ENCODE measurements around the gene TRAIP.
"Not testable (repeated sequence)": the region's sequence is repeated elsewhere in the genome, so short reads cannot be mapped to it uniquely, and the experiment has no call there.

The TRAIP gene, protein sequence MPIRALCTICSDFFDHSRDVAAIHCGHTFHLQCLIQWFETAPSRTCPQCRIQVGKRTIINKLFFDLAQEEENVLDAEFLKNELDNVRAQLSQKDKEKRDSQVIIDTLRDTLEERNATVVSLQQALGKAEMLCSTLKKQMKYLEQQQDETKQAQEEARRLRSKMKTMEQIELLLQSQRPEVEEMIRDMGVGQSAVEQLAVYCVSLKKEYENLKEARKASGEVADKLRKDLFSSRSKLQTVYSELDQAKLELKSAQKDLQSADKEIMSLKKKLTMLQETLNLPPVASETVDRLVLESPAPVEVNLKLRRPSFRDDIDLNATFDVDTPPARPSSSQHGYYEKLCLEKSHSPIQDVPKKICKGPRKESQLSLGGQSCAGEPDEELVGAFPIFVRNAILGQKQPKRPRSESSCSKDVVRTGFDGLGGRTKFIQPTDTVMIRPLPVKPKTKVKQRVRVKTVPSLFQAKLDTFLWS

DNA sequence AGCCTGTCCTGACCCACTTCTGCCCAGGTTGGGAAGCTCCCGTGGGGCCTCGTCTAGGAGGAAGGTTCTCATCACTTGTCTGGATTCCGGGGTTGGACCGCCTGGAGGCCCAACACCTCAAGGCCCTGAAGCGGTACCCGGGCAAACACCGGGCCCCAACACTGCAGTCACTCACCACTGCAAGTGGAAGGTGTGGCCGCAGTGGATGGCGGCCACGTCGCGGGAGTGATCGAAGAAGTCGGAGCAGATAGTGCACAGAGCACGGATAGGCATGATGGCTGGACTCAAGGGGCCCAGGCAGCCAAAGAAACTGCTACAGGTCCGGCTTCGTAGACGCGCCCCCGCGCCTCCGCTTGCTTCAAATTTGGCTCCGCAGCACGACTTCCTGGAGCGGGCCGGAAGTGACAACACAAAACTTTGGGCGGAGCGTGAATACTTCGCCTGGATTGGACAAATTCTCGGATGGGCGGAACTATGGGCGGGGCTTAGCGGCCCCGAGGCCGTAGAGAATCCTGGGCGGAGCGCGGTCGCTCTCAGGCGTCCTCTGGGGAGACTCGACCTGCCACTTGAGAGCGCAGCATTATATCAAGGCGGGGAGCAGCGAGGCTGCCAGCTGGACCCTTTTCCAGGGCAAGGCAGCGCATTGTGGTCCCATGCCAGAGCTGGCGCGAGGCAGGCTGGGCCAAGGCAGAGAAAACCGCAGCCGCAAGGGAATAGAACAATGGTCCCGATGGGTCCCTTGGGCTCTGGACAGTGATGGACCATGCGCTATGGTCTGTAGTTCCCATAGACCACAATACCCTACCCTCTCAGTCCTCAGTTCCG lies at the start of gene TRAIP:
Gene TRAIP (minus strand): TSS at position 384 of the 825 bp plus-strand sequence. CDS start 111 bp downstream, at position 273.
- peak; percentile 85 for DNase-seq (ENCODE audit: low read depth)

DNA sequence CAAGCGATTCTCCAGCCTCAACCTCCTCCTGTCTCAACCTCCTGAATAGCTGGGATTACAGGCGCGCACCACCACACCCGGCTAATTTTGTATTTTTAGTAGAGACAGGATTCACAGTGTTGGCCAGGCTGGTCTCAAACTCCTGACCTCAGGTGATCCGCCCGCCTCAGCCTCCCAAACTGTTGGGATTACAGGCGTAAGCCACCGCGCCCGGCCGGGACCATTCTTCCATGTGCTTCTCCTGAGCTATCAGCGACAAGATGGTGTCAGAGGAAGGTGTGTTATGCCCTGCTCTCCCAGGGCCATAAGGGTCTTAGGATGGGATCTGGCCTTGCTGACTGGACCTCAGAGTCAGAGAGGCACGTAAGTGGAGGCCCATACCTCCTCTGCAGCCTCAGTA lies 48.1 kb upstream of the TRAIP start:
- DNase-seq (ENCODE audit: low read depth) = not testable (repeated sequence)

DNA sequence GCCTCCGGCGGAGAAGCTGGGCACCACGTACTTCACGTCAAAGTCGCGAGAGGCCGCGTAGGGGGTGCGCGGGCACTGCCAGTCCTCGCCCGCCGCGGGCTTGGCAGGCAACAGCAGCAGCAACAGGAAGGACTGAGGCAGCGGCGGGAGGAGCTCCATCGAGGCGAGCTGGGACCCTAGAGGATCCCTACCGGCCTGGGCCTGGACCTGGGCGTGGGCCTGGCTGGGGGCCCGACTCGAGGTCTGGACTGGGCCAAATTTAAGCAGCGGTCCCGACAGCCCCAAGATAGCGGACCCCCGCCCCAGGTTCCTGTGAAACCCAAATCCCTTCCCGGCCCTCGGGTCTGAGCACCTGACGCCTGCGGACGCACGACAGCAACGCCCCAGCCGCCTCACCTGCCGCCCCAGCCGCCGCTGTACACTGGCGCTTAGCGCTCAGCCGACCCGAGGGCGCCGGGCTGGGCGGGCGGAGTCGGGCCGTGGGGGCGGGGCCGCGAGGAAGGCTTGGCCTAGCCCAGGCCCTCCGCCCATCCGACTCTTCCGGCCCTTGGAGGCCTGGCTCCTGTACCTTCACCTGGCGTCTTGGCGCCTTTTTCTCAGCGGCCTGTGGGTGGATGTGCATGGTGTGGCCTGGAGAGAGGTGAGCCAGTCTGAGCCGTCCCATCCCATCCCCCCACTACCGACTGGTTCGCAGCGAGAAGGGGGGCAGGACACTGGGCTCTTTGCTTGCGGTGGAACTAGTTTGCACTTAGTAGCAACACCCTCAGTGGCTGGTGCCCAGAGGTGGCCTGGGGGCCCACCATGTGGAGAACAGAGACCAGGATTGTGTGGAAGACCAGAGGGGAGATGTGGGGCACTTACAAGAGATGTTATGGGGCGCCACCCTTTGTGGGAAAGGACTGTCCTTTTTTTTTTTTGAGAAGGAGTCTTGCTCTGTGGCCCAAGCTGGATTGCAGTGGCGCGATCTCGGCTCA lies 47.4 kb upstream of the TRAIP start, which contains the start of gene MST1R:
Gene MST1R (minus strand): TSS at position 423 of the 974 bp plus-strand sequence. CDS start 264 bp downstream, at position 159.
- DNase-seq (ENCODE audit: low read depth) = no peak

DNA sequence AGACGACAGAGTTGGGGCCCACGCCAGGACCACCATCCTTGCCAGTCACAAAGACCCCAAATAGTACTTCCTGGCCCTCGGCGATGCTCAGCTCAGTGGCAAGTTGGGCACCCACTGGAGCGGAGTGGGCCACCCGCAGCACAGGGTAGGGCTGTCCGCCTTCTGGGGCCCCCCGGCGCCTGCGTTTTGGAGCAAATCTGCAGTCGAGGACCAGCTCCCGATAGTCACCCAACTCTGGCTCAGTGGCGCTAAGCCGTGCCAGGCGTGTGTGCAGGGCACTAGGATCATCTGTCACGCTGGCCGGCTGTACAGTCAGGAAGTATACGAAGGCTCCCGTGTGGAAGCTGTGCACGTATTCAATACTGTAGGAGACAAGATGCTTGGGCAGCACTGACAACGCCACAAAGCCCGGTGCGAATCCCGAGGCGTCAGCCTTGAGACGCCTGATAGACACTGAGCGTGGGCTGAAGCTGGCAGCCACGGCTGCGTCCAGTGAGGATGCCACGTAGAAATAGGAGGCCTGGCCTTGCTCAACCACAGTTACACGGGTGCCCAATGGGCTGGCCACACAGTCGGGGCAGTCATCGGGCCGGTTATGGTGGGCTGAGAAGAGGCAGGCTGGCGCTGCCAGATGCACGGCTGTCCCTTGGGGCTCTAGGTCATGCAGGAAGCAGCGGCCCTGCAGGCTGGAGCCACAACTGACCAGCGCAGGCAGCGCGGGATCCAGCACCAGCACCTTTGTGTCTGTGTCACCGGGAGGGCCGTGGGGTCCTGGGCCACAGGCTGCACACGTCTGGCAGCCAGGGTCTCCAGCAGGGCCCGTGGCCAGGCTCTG lies 46.4 kb upstream of the TRAIP start:
- DNase-seq (ENCODE audit: low read depth) = no peak

DNA sequence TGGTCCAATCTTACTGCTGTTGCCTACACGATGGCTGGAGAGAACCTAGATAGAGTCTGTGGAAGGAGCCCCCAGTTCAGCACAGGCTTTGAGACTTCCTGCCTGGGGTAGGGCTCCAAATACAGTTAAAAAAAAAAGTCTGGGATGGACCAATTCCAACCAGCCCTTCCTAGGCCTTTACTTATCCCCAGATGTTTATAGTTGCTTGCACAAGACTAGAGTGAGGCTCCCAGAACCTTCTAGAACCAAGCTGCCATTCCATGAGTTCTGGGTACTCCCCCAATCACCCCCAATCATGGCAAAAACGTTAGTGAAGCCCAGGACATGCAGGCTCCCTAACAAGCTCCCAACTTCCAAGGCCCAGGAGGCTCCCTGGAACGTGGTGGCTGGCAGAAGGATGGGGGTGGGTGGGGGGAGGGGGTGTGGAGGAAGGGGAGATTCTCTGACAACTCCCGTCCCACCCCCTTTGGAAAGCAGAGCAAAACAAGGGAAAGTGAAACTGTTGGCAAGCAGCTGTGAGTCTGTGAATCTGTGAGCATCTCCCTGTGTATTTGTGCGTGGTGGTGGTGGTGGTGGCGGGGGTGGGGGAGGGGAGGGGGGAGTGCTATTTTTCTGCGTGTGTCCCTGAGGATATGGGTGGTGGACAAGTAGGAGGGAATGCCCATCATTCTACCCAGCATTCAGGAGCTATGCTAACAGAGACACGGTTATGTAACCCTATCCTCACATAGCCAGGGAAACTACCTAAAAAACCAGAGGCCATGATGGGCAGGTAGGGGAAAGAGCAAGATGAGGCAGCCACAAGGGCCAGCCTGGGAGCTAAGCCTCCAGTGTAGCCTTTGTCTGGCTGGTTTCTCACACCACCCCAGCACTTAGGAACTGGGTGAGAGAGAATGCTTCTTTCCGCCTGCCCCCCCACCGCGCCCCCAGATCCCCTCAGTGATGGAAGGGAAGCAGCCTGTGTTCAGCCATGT lies 45.3 kb upstream of the TRAIP start:
- DNase-seq (ENCODE audit: low read depth) = peak; percentile 30

DNA sequence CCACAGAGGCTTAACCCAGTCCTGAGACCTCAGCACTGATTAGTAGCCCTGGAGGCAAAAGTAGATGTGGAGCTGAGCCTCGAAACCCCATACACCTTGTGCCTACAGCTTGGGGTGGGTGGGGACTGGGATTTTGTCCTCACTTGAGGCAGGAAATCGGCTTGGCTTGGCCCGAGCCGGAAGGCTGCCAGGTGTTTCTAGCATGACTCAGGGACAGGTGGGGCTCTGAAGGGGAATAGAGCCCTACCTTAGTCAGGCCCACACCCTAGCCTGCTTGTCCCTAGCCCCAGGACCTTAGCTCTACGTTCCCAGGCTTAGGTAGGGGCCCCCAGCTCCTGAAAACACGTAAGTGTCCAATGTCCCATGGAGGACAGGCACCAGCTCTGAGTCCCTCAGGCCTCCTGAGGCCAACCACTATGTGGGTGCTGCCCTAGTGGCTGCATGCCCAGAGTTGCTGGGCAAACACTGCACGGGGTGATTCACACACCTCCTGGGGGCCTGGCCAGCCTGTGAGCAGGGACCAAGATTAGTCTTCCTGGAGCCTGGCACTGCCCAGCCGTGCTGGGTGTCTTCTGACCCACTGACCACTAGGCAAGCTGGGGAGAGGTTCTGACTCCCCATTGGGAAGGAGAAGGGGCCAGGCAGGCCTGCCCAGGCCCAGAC lies 44.3 kb upstream of the TRAIP start:
- peak; percentile 73 for DNase-seq (ENCODE audit: low read depth)

DNA sequence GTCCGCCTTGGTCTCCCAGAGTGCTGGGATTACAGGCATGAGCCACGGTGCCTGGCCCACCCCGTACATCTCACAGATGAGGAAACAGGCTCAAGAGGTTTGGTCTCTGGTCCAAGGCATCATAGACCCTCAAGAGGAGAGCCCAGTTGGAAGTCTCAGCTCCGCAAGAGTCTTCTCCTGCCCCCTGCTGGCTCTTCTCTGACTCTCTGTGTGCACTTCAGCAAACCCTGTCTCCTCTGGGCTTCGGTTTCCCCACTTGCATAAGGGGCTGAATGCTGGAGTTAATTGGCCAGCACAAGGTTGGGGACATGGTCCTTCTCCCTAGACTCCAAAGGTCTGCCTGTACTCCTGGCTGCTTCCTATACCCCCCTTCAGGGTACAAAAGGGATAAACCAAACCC lies 43.5 kb upstream of the TRAIP start:
- DNase-seq (ENCODE audit: low read depth) = no peak

DNA sequence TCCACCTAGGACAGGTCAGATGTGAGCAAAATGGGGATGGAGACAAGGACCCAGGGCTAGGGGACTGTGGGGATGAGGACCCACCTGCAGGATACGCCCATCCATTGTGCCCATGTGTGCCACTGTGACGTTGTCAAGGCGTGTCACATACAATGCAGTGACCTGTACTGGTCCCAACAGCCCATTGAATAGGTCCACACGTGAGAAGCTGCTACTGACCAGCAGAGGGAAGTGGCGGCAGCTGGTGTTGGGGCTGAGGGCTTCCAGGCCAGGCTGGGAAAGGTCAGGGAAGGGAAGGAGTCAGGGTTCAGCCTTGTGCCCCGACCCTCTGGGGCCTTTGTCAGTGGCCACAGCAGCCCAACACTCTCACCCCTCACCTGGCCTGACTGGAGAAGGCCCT lies 42.6 kb upstream of the TRAIP start:
- DNase-seq (ENCODE audit: low read depth) = no peak

DNA sequence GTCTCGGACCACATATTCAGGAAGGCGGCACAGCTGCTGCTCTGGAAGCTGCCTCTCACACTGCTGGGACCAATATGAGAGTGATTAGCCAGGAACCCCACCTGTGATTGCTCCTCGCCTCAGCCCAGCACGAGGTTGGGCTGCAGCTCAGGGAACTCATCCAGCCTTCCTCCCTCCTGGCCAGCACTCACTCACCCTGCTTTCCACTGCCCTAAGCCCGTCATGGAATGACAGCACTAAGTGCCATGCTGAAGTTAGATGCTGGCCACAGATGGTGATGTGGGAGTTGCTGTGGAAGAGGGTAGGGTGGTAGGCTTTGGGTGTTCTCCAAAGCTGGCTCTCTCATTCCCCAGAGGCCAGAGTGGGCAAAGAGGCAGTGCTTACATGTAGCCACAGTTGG lies 40.0 kb upstream of the TRAIP start:
- no peak for DNase-seq (ENCODE audit: low read depth)

DNA sequence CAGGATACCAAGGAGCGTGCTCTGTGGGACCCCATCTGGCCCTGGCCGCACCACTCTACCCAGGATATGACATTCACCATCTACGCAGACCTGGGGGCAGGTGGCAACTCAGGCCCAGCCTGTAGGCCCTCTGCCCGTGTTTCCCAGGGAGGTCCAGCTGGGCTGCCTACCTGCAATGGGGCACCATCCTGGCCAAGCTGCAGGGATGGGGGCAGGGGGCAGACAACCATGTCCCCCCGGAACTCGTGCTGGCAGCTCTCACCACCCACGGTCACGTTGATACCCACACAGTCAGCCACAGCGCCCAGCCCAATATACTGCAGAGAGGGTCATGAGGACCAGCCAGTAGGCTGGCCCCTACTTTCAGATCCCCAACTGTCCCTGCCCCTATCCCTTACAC lies 39.4 kb upstream of the TRAIP start:
- DNase-seq (ENCODE audit: low read depth) = no peak

DNA sequence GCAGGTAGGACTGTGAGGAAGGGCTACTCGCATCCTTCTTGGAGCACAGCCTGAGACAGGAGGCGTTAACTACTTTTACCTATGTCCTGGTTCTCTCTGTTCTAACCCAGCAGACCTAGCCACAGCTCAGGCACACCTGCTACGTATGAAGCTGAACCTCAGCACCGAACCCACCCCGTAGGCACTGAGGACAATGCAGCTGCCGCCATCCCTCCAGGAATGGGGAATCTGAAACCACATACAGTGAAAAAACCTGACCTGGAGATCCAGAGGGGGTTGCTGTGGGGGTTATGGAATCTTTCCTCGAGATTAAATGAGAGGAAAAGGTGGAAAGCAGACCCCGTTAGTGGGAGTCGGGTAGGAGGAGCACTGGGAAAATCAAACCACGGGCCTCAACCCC lies 32.9 kb upstream of the TRAIP start:
- DNase-seq (ENCODE audit: low read depth) = no peak

DNA sequence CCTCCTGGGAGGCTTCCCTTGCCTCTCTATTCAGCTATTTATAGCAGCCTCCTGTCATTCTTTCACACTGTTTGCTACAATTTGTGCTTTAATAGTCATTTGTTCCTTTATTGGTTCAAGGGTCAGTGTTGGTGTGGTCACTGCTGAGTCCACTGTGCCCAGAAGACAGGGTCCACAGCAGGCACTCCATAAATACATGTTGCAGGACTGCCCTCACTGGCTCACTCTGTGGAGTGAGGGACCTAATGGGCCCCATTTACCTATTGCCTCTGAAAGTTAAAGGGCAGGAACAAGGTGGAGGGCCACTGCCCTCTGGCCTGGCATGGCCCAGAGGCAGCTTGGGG lies 30.5 kb upstream of the TRAIP start:
- DNase-seq (ENCODE audit: low read depth) = no peak

DNA sequence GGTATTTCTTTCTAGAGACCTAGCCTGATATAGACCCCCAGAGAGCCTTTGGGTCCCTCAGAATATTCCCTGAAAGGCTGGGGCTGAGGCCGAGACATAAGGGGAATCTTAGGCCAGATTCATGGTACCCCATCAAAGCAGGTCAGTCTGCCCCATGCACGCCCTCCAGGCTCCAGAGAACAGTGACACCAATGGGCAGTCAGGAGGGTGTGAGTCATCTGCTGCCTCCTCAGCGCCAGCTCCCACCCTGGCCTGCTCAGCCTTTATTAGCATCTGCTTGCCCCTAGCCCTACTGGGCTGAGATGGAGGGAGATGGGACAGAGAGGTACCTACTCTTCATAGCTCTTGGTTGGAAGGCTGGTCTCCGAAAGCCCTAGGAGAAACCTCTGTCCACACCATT lies 27.6 kb upstream of the TRAIP start:
- DNase-seq (ENCODE audit: low read depth) = no peak

DNA sequence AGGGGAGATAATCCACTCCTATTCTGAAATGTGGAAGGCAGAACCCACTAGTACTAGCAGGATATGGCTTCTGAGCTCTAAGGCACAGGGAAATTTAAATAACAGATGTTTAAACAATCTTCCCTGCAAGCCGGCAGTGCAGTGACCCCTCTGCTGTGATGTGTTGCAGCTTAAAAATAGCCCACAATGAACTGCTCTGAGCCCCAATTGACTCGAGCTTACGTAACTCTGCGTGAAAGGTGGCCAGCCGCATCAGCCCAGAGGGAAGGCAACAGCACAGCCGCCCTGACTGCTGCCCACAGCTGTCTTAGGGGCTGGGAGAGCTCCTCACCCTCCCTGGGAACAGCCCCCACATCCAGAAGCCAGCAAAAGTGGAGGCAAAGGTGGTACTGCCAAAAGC lies 25.8 kb upstream of the TRAIP start:
- DNase-seq (ENCODE audit: low read depth) = no peak

DNA sequence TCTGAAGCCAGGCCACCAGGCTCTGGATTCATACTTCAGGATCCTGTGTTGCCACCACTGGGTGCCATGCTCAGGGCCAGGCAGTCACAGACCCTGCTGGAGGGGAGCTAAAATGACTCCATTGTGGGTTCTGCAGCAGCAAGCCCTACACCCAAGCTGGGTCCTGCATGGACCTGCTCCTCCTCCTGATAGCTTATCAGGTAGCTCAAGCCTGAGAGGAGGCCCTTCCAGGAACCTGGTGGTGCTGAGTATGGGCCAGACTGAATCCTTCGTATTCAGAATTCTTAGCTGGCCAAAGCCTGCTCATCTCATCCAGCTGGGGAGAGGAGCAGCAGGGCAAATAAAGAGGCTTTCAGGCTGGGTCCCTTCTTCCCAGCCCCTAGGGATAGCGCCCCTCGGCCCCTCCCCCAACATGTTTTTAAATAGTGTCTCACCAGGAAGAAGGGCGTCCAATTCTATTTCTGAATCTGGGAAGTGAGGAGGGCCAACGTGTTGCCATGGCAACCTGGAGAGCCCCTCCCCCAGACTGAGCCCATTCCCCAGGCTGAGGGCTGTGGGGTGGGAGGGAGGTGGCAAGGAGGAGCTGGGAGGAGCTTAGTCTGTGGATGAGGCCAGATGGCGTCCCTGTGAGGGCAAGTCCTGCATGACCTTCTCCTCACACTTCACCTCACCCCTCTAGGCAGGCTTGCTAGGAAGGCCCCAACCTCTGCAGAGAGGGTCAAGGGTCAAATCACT lies 24.4 kb upstream of the TRAIP start:
- DNase-seq (ENCODE audit: low read depth) = no peak

DNA sequence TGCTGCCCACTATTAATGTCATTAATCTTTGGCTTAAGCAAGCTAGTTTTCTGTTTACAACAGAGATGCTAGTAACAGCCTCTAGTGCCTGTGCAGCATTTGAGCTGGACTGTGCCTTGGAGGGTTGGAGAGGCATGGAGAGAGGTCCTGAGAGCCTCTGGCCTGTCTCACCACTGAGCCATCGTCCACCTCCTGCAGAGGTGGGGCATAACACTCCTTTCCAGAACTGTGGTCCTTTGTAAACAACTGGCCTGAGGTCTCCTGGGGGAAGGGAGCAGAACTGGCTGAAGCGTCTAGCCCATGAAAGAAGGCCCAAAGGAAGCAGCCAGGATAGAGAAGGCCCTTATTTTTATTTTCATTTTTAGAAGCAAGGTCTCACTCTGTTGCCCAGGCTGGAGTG lies 23.4 kb upstream of the TRAIP start:
- no peak for DNase-seq (ENCODE audit: low read depth)

DNA sequence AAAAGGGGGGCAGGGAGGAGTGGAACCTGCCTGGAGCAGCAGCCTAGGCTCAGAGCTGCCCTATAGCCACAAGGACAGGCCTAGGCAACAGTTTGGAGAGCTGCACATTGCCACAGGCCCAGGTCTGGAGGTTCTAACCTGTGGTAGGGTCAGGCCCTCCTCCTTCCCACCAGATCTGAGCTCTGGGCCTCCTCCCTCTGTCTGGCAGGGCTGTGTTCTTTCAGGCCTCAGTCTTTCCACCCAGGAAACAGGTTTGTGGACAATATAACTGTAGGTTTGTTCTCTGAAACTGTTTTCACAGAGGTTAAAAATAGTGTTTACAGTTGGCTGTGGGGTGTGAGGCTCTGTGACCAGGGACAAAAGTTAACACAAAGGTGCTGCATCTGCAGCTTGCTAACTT lies 22.3 kb upstream of the TRAIP start:
- DNase-seq (ENCODE audit: low read depth) = no peak

DNA sequence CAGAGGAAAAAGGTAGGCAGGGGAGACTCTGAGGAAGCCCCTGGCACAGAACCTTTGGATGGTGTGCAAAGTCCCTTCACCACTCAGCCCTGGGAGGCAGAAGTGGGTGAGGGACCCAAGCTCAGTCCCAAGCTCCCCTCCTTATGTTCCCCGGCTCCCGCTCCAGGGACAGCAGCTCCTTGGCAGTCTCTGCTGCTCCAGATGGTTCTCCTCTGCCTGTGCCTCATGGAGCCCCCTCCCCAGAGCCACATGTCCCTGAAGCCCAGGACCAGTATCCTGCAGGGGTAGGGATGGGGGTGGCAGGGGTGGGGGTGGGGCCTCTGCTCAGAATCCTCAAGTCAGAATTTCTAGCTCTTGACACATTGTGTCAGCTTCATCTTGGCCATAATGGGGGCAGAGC lies 21.4 kb upstream of the TRAIP start:
- DNase-seq (ENCODE audit: low read depth) = no peak

DNA sequence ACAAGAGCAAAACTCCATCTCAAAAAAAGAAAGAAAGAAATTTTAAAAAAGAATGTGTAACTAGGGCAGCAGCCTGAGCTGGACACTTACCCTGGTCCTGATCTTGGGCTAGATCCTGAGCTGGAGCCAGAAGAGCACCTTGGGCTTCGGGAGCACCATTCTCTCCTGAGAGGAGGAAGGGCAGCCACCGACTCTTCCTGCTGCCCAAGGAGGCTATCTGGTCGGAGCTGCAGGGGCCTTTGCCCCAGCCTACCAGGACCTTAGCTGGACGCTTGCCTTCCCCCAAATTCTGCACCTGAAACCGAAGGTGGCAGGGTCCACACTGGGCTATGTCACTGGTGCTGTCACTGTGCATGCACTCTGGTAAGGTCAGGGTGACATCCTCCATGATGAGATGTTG lies 20.2 kb upstream of the TRAIP start:
- DNase-seq (ENCODE audit: low read depth) = no peak
